ENCODE measurements around the gene ZNF177.

GRCh38 chr19:9353011-9353410 is 9.8 kb upstream of the ZNF177 start:
- no peak for TF ChIP-seq CTCF (conservative IDR thresholded peaks at IDR 0.05)
- no peak for TF ChIP-seq EZH2 (IDR thresholded peaks at IDR 0.05; ENCODE audit: low read depth)

Data from PC-9 (cell line).